ENCODE results near the gene KRTAP19-2. TPM values are rescaled to one million over a fixed set of nuclear protein-coding genes. Genes with fewer than 3 reads are reported as not detected.

The KRTAP19-2 gene
- total RNA-seq, 1 experiment from 2014 or later: not detected

DNA sequence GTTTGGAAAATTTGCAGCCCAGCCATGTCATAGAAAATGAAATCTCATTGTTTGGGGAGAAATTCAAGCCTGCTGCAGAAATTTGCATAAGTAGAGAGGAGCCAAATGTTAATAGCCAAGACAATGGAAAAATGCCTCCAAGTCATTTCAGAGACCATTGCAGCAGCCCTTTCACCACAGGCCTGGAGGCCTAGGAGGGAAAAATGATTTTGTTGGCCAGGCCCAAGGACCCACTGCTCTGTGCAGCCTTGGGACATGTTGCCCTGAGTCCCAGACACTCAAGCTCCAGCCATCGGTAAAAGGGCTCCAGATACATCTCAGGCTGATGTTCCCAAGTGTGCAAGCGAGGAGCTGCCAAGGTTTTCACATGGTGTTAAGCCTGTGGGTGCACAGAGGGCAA, 1.1 kb downstream of the KRTAP19-2 start:
- ChIA-PET POLR2A (no interaction called here), CTCF (no interaction called here)
- Mint-ChIP-seq H3K27ac (no peak overlapping the region), H3K36me3 (peaks cover 27% of the 10 kb centered on the region), H3K4me1 (no peaks in the 10 kb centered on the region), H3K4me3 (no peak overlapping the region), H3K9me3 (peaks cover 50% of the 10 kb centered on the region), H3K27me3 (ENCODE audit: low read depth) (no peaks in the 10 kb centered on the region)
- no peak for TF ChIP-seq ZBTB21 (CRISPR knock-in tag; IDR thresholded peaks at IDR 0.05; ENCODE audit: borderline replicate concordance)
- TF ChIP-seq, protein P1, sequence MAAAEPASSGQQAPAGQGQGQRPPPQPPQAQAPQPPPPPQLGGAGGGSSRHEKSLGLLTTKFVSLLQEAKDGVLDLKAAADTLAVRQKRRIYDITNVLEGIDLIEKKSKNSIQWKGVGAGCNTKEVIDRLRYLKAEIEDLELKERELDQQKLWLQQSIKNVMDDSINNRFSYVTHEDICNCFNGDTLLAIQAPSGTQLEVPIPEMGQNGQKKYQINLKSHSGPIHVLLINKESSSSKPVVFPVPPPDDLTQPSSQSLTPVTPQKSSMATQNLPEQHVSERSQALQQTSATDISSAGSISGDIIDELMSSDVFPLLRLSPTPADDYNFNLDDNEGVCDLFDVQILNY (CRISPR knock-in tag; IDR thresholded peaks at IDR 0.05): no peak
- no peak for TF ChIP-seq NFATC4 (CRISPR knock-in tag; IDR thresholded peaks at IDR 0.05)
- TF ChIP-seq, protein P2, sequence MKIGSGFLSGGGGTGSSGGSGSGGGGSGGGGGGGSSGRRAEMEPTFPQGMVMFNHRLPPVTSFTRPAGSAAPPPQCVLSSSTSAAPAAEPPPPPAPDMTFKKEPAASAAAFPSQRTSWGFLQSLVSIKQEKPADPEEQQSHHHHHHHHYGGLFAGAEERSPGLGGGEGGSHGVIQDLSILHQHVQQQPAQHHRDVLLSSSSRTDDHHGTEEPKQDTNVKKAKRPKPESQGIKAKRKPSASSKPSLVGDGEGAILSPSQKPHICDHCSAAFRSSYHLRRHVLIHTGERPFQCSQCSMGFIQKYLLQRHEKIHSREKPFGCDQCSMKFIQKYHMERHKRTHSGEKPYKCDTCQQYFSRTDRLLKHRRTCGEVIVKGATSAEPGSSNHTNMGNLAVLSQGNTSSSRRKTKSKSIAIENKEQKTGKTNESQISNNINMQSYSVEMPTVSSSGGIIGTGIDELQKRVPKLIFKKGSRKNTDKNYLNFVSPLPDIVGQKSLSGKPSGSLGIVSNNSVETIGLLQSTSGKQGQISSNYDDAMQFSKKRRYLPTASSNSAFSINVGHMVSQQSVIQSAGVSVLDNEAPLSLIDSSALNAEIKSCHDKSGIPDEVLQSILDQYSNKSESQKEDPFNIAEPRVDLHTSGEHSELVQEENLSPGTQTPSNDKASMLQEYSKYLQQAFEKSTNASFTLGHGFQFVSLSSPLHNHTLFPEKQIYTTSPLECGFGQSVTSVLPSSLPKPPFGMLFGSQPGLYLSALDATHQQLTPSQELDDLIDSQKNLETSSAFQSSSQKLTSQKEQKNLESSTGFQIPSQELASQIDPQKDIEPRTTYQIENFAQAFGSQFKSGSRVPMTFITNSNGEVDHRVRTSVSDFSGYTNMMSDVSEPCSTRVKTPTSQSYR (CRISPR knock-in tag; IDR thresholded peaks at IDR 0.05): no peak
- no peak for TF ChIP-seq NFE2L1 (CRISPR knock-in tag; IDR thresholded peaks at IDR 0.05)
- TF ChIP-seq ZNF121 (CRISPR knock-in tag; IDR thresholded peaks at IDR 0.05): no peak
- TF ChIP-seq RORB (CRISPR knock-in tag; IDR thresholded peaks at IDR 0.05): no peak
- TF ChIP-seq ZNF317 (CRISPR knock-in tag; IDR thresholded peaks at IDR 0.05; ENCODE audit: borderline replicate concordance, low read depth): no peak
- no peak for TF ChIP-seq GABPB1 (CRISPR knock-in tag; IDR thresholded peaks at IDR 0.05)
- no peak for TF ChIP-seq ZNF219 (CRISPR knock-in tag; IDR thresholded peaks at IDR 0.05; ENCODE audit: borderline replicate concordance)
- TF ChIP-seq SMAD3 (CRISPR knock-in tag; IDR thresholded peaks at IDR 0.05; ENCODE audit: borderline replicate concordance): no peak
- TF ChIP-seq MXD4 (CRISPR knock-in tag; IDR thresholded peaks at IDR 0.05; ENCODE audit: borderline replicate concordance): no peak
- TF ChIP-seq, protein P3, sequence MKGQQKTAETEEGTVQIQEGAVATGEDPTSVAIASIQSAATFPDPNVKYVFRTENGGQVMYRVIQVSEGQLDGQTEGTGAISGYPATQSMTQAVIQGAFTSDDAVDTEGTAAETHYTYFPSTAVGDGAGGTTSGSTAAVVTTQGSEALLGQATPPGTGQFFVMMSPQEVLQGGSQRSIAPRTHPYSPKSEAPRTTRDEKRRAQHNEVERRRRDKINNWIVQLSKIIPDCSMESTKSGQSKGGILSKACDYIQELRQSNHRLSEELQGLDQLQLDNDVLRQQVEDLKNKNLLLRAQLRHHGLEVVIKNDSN (CRISPR knock-in tag; IDR thresholded peaks at IDR 0.05): no peak
- TF ChIP-seq, protein P4, sequence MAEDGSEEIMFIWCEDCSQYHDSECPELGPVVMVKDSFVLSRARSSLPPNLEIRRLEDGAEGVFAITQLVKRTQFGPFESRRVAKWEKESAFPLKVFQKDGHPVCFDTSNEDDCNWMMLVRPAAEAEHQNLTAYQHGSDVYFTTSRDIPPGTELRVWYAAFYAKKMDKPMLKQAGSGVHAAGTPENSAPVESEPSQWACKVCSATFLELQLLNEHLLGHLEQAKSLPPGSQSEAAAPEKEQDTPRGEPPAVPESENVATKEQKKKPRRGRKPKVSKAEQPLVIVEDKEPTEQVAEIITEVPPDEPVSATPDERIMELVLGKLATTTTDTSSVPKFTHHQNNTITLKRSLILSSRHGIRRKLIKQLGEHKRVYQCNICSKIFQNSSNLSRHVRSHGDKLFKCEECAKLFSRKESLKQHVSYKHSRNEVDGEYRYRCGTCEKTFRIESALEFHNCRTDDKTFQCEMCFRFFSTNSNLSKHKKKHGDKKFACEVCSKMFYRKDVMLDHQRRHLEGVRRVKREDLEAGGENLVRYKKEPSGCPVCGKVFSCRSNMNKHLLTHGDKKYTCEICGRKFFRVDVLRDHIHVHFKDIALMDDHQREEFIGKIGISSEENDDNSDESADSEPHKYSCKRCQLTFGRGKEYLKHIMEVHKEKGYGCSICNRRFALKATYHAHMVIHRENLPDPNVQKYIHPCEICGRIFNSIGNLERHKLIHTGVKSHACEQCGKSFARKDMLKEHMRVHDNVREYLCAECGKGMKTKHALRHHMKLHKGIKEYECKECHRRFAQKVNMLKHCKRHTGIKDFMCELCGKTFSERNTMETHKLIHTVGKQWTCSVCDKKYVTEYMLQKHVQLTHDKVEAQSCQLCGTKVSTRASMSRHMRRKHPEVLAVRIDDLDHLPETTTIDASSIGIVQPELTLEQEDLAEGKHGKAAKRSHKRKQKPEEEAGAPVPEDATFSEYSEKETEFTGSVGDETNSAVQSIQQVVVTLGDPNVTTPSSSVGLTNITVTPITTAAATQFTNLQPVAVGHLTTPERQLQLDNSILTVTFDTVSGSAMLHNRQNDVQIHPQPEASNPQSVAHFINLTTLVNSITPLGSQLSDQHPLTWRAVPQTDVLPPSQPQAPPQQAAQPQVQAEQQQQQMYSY (CRISPR knock-in tag; IDR thresholded peaks at IDR 0.05): no peak
- TF ChIP-seq TEAD4 (CRISPR knock-in tag; IDR thresholded peaks at IDR 0.05): no peak
- TF ChIP-seq, protein P5, sequence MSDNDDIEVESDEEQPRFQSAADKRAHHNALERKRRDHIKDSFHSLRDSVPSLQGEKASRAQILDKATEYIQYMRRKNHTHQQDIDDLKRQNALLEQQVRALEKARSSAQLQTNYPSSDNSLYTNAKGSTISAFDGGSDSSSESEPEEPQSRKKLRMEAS (CRISPR knock-in tag; IDR thresholded peaks at IDR 0.05): no peak
- no peak for TF ChIP-seq EMX1 (CRISPR knock-in tag; IDR thresholded peaks at IDR 0.05)
- no peak for ATAC-seq
- DNase-seq (ENCODE audit: low spot score): no peak

DNA sequence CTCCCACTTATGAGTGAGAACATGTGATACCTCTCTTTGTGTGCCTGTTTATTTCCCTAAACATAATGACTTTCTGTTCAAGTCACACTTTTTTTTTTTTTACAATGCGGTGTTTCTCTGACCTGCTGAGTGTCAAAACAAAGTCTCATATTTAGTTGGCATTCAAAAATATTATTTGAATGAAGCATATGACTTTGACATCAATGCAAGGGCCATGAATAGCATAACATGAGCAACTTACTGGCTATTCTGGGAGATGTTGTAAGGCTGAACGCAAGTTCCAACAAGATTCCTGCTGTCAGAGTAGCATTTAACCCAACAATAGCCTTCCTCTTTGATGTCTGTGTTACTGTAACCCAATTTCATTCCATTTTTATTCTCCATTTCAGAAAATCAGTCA, 5.1 kb downstream of the KRTAP19-2 start:
- POLR2A ChIA-PET: no interaction called here
- CTCF ChIA-PET: no interaction called here
- H3K9me3 Mint-ChIP-seq: peaks cover 28% of the 10 kb centered on the region
- TF ChIP-seq FOXK1 (CRISPR knock-in tag; IDR thresholded peaks at IDR 0.05): no peak
- TF ChIP-seq TEAD1 (CRISPR knock-in tag; IDR thresholded peaks at IDR 0.05): no peak
- TF ChIP-seq NR3C1 (CRISPR knock-in tag; conservative IDR thresholded peaks at IDR 0.05; ENCODE audit: low read depth): no peak
- TF ChIP-seq, protein P6, sequence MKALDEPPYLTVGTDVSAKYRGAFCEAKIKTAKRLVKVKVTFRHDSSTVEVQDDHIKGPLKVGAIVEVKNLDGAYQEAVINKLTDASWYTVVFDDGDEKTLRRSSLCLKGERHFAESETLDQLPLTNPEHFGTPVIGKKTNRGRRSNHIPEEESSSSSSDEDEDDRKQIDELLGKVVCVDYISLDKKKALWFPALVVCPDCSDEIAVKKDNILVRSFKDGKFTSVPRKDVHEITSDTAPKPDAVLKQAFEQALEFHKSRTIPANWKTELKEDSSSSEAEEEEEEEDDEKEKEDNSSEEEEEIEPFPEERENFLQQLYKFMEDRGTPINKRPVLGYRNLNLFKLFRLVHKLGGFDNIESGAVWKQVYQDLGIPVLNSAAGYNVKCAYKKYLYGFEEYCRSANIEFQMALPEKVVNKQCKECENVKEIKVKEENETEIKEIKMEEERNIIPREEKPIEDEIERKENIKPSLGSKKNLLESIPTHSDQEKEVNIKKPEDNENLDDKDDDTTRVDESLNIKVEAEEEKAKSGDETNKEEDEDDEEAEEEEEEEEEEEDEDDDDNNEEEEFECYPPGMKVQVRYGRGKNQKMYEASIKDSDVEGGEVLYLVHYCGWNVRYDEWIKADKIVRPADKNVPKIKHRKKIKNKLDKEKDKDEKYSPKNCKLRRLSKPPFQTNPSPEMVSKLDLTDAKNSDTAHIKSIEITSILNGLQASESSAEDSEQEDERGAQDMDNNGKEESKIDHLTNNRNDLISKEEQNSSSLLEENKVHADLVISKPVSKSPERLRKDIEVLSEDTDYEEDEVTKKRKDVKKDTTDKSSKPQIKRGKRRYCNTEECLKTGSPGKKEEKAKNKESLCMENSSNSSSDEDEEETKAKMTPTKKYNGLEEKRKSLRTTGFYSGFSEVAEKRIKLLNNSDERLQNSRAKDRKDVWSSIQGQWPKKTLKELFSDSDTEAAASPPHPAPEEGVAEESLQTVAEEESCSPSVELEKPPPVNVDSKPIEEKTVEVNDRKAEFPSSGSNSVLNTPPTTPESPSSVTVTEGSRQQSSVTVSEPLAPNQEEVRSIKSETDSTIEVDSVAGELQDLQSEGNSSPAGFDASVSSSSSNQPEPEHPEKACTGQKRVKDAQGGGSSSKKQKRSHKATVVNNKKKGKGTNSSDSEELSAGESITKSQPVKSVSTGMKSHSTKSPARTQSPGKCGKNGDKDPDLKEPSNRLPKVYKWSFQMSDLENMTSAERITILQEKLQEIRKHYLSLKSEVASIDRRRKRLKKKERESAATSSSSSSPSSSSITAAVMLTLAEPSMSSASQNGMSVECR (CRISPR knock-in tag; IDR thresholded peaks at IDR 0.05; ENCODE audit: borderline replicate concordance): no peak
- no peak for TF ChIP-seq ATF1 (CRISPR knock-in tag; IDR thresholded peaks at IDR 0.05)
- no peak for TF ChIP-seq NFYB (CRISPR knock-in tag; conservative IDR thresholded peaks at IDR 0.05; ENCODE audit: low read depth)
- no peak for TF ChIP-seq NR1H2 (CRISPR knock-in tag; IDR thresholded peaks at IDR 0.05)
- no peak for TF ChIP-seq NFATC4 (CRISPR knock-in tag; IDR thresholded peaks at IDR 0.05)
- TF ChIP-seq, protein P5 (CRISPR knock-in tag; IDR thresholded peaks at IDR 0.05): no peak
- TF ChIP-seq ZNF263 (CRISPR knock-in tag; IDR thresholded peaks at IDR 0.05; ENCODE audit: low read depth): no peak

More for the DNA sequence above, 5.1 kb downstream of the KRTAP19-2 start:
- DNase-seq (ENCODE audit: low spot score) (no peak), ATAC-seq (no peak)
- H3K36me3 Mint-ChIP-seq: peaks cover 23% of the 10 kb centered on the region
- H3K4me3 Mint-ChIP-seq: no peak overlapping the region
- no peak overlapping the region for H3K27ac Mint-ChIP-seq
- peaks cover 4% of the 10 kb centered on the region; the same call in 1 of the 2 replicates for H3K4me1 Mint-ChIP-seq
- no peaks in the 10 kb centered on the region for H3K27me3 Mint-ChIP-seq (ENCODE audit: low read depth)
